Body of pancreas (tissue), 4 donors: Measurements from ENCODE around the gene CCDC91. TPM values are rescaled to one million over a fixed set of nuclear protein-coding genes. Genes with fewer than 3 reads are reported as not detected.

Source experiments
- ATAC-seq: fragments of 150-250 bp; one replicate; pipeline ENCODE4 v1.9.1; 2016
- DNase-seq, 4 donors: peaks; one replicate each; pipeline ENCODE4 v3.0.0-alpha.2; 2019
- H3K27ac ChIP-seq, 4 donors: fragments of 200-600 bp; sonication (generic); 1 replicate in 3 of 4; 2 replicates in 1 of 4; pipeline versions ENCODE4 v1.5.1 to v1.6.1; 2016 to 2019; ENCODE audit warnings: mild to moderate bottlenecking in 1 of 4, mixed read lengths in 1 of 4, moderate library complexity in 1 of 4
- H3K27me3 ChIP-seq, 2 donors: fragments of 200-600 bp; sonication (generic); one replicate each; pipeline ENCODE4 v1.6.0; 2016; ENCODE audit warnings: mild to moderate bottlenecking in 1 of 2
- H3K36me3 ChIP-seq, 2 donors: fragments of 200-600 bp; sonication (generic); replicated peaks in 1 of 2; 2 replicates each; pipeline ENCODE4 v1.5.1; 2016; ENCODE audit warnings: low read depth in 2 of 2; ENCODE audit not compliant: insufficient read depth in 1 of 2
- H3K4me1 ChIP-seq: fragments of 200-600 bp; sonication (generic); one replicate; pipeline ENCODE4 v1.6.0; 2016
- H3K4me3 ChIP-seq, 2 donors: fragments of 200-600 bp; sonication (generic); 1 replicate in 1 of 2; 2 replicates in 1 of 2; pipeline ENCODE4 v1.5.1; 2016 to 2019
- H3K9me3 ChIP-seq, 3 donors: fragments of 200-600 bp; sonication (generic); 1 replicate in 2 of 3; 2 replicates in 1 of 3; pipeline ENCODE4 v1.5.1; 2016
- POLR2A ChIP-seq, 3 donors: fragments of 450-650 bp; IDR thresholded peaks; one replicate each; pipeline ENCODE4 v1.6.1; 2016; ENCODE audit warnings: antibody characterized with exemption in 3 of 3, mild to moderate bottlenecking in 2 of 3
- WGBS, 2 donors: methylation state at CpG; one replicate each; pipeline ENCODE4 v1.1.5; 2017; 5-methylcytosine and 5-hydroxymethylcytosine counted together
- intact Hi-C: fragments of 100-400 bp; cut with DNase I; formaldehyde crosslinking; loops from one replicate; pipeline ENCODE4 v1.15.1; 2023
- total RNA-seq, 2 donors: library from RNA; depleted of rRNA; stranded (reverse); fragments of >200 nt; gene quantifications; one replicate each; pipeline ENCODE4 v1.1.0, GENCODE V29; 2016
- TF ChIP-seq, protein P1 (sequence below), 7 experiments: fragments of 450-650 bp in 4 of 7; fragments of 200-600 bp in 3 of 7; sonication (generic) in 3 of 7; IDR thresholded peaks; one replicate each; pipeline ENCODE4 v1.5.1; 2016 to 2019; ENCODE audit warnings: antibody characterized with exemption in 7 of 7

CCDC91 gene
- total RNA-seq, 2 donors from 2014 or later: 31.9 to 35.6 TPM

DNA sequence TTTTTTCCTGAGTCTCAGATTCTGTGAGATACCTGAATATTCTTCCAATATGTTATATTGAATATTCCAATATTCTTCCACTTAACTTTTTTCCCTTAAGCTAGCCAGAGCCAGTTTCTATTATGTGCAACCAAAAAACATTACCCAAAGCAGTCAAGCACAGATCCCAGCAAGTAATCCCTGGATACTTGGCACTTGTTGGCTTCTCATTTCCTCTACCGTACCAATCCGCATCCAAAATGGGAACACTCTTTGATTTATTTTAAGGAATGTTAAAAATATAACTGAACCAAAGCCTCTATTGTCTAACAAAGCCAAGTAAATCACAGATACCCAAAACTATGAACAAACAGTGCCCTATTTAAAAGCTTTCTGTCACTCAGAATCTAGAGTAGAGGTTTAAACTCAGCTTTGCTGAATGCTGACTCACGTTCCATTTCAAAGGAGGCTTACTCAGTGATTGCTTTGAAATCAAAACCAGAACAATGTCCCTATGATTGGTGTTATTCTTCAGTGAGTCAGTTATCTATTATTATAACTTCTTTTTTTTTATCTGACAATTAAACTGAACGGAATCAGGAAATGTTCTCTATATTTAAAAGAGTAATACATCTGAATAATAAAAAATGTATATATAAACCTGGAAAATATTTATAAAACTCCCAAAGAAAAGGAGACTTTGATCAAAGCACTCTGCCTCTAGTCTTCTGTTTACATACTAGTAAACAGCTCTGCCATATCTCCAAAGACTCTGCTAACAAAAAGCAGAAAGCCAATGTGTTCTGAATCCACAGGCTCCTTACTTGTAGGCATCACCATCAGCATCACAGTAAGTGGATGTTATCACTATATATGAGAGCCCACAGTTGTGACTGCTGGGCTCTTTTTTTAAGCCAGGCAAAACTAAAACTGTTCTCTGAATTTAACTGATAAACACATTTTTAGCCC is 360.8 kb downstream of the CCDC91 start:
- intact Hi-C loops: no loop called here
- DNase-seq (no peak), ATAC-seq (peak; percentile 35)
- Histone ChIP-seq H3K4me3 (no peak overlapping the region), H3K36me3 (no peaks in the 10 kb centered on the region), H3K9me3 (no peaks in the 10 kb centered on the region), H3K4me1 (no peaks in the 10 kb centered on the region), H3K27me3 (no peaks in the 10 kb centered on the region), H3K27ac (no peak overlapping the region)
- WGBS, 2 donors: 61 to 72% methylated on average over 4 of the region's 4 CpGs
- TF ChIP-seq, protein P1, sequence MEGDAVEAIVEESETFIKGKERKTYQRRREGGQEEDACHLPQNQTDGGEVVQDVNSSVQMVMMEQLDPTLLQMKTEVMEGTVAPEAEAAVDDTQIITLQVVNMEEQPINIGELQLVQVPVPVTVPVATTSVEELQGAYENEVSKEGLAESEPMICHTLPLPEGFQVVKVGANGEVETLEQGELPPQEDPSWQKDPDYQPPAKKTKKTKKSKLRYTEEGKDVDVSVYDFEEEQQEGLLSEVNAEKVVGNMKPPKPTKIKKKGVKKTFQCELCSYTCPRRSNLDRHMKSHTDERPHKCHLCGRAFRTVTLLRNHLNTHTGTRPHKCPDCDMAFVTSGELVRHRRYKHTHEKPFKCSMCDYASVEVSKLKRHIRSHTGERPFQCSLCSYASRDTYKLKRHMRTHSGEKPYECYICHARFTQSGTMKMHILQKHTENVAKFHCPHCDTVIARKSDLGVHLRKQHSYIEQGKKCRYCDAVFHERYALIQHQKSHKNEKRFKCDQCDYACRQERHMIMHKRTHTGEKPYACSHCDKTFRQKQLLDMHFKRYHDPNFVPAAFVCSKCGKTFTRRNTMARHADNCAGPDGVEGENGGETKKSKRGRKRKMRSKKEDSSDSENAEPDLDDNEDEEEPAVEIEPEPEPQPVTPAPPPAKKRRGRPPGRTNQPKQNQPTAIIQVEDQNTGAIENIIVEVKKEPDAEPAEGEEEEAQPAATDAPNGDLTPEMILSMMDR (IDR thresholded peaks at IDR 0.05): no peak
- no peak for TF ChIP-seq POLR2A (IDR thresholded peaks at IDR 0.05)

DNA sequence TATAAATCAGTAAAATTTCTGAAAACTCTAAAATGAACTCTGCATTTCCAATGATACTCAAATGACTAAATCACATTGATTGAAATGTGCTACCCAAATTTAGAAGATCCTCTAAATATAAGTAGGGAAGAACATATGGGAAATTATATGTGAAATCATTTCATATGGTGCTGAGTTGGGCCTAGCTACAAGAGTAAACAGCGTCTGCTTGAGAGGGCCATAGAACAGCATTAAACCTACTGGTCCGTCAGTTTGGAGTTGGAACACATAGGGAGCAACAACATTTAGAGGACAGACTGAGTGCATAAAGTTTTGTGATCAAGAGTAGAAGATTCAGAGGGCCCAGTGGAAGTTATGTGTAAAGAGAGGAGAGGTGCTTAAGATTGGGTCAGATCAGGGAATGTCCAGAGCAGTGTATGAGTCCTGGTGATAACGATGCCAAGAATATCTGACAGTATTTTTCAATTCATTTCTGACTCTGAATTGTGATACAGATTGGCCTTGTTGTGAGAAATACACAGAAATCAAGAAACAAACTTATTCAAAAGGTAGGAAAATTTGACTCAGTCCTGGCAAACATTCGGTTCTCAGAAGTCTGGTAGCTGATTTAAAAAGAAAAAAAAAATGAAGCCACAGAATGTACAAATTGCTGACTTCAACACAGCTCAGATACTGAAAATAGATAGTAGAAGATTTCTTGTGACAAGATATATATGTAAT is 362.2 kb downstream of the CCDC91 start:
- no peaks in the 10 kb centered on the region for H3K4me1 ChIP-seq
- TF ChIP-seq, protein P1 (IDR thresholded peaks at IDR 0.05): no peak
- TF ChIP-seq POLR2A (IDR thresholded peaks at IDR 0.05): no peak
- H3K9me3 ChIP-seq: no peaks in the 10 kb centered on the region
- no peak for ATAC-seq
- DNase-seq: no peak
- H3K4me3 ChIP-seq: no peak overlapping the region
- no peaks in the 10 kb centered on the region for H3K36me3 ChIP-seq
- 85 to 92% methylated on average over 4 of the region's 4 CpGs for WGBS, 2 donors
- no peaks in the 10 kb centered on the region for H3K27me3 ChIP-seq
- intact Hi-C loops: no loop called here
- no peak overlapping the region for H3K27ac ChIP-seq

DNA sequence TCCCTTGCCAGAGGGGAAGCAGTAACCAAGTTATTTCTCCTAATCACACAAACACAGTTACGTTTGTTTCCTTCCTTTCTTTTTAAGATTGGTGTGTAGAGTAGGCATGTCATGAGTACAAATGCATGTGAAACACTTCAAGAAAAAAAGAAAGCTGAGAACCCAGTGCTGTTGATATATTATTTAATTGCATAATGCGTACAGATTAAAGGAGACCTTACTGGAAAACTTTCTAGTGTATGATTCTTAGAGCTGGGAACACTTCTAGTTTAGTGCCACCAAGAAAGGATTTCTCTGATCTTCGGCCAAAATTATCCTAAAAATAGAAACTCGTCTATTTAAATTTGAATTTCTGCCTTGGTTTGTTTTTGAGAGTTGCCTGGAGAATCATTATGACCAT is 365.5 kb downstream of the CCDC91 start:
- no peak overlapping the region for H3K27ac ChIP-seq
- intact Hi-C loops: no loop called here
- H3K4me3 ChIP-seq: no peak overlapping the region
- no peak for ATAC-seq
- H3K27me3 ChIP-seq: no peaks in the 10 kb centered on the region
- WGBS, 2 donors: 86 to 88% methylated on average over 4 of the region's 4 CpGs
- no peaks in the 10 kb centered on the region for H3K9me3 ChIP-seq
- TF ChIP-seq, protein P1 (IDR thresholded peaks at IDR 0.05): no peak
- no peak for TF ChIP-seq POLR2A (IDR thresholded peaks at IDR 0.05)
- H3K36me3 ChIP-seq: no peaks in the 10 kb centered on the region
- DNase-seq: no peak
- no peaks in the 10 kb centered on the region for H3K4me1 ChIP-seq

DNA sequence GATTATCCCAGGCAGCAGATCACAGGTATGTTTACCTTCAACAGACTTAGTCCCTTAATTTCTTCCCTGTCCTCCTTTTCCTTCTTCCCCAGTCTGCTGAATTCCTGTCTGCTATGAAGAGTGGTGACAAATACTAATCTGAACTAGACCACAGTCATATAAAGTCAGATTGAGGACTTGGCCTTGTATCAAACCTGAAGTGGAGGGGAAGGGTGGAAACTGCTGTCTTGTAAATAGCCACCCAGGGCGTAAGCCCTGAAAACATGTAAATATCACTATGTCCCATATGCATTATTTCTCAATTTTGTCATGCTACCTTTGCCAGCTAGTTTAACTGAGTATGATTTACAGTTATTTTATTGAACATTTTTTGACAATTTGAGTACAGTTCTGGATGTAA is 368.0 kb downstream of the CCDC91 start:
- 58 to 64% methylated on average over 1 of the region's 1 CpG for WGBS, 2 donors
- H3K4me1 ChIP-seq: no peaks in the 10 kb centered on the region
- H3K4me3 ChIP-seq: no peak overlapping the region
- H3K27me3 ChIP-seq: no peaks in the 10 kb centered on the region
- no peak overlapping the region for H3K27ac ChIP-seq
- no peaks in the 10 kb centered on the region for H3K36me3 ChIP-seq
- no peak for TF ChIP-seq POLR2A (IDR thresholded peaks at IDR 0.05)
- TF ChIP-seq, protein P1 (IDR thresholded peaks at IDR 0.05): no peak
- ATAC-seq (no peak), DNase-seq (no peak)
- H3K9me3 ChIP-seq: peaks cover 0 to 3% (median 0%) of the 10 kb centered on the region in 3 donors
- intact Hi-C loops: no loop called here
